Astrocyte (in vitro differentiated cells and primary cell): ENCODE data around the gene PTCH1. TPM values are rescaled to one million over a fixed set of nuclear protein-coding genes. Genes with fewer than 3 reads are reported as not detected.

Experiments used
- DNase-seq: peaks from one replicate; pipeline ENCODE4 v3.0.0-alpha.2; 2010; ENCODE audit warnings: low read depth
- FAIRE-seq: peaks from 2 replicates; lab custom pipeline; 2011; peaks lifted over from hg19 to GRCh38; lab: Jason Lieb, UNC
- H2AFZ ChIP-seq: 2 replicates; pipeline ENCODE4 v1.6.0; 2012; ENCODE audit warnings: low read depth, low read length, inconsistent platforms
- H3K27ac ChIP-seq: 2 replicates; pipeline ENCODE4 v1.5.1; 2011; ENCODE audit warnings: low read depth, low read length, inconsistent platforms
- H3K27me3 ChIP-seq: 2 replicates; pipeline ENCODE4 v1.6.0; 2011; ENCODE audit warnings: low read length, inconsistent platforms; ENCODE audit not compliant: insufficient read depth
- H3K36me3 ChIP-seq: 2 replicates; pipeline ENCODE4 v1.5.1; 2011; ENCODE audit warnings: low read length, inconsistent platforms; ENCODE audit not compliant: insufficient read depth
- H3K4me1 ChIP-seq: 2 replicates; pipeline ENCODE4 v1.5.1; 2011; ENCODE audit warnings: low read length, inconsistent platforms; ENCODE audit not compliant: insufficient read depth
- H3K4me2 ChIP-seq: 2 replicates; pipeline ENCODE4 v1.6.0; 2012; ENCODE audit warnings: low read length, inconsistent platforms
- H3K4me3 ChIP-seq: 2 replicates; pipeline ENCODE4 v1.5.1; 2011; ENCODE audit warnings: low read depth, mild to moderate bottlenecking, low read length, inconsistent platforms; ENCODE audit not compliant: insufficient read depth
- H3K79me2 ChIP-seq: 2 replicates; pipeline ENCODE4 v1.6.0; 2012; ENCODE audit warnings: mild to moderate bottlenecking, low read length, inconsistent platforms; ENCODE audit not compliant: insufficient read depth
- H3K9ac ChIP-seq: 2 replicates; pipeline ENCODE4 v1.6.0; 2012; ENCODE audit warnings: mild to moderate bottlenecking, low read length, inconsistent platforms
- H3K9me3 ChIP-seq: 2 replicates; pipeline ENCODE4 v1.5.1; 2012; ENCODE audit warnings: low read depth, mild to moderate bottlenecking, low read length, inconsistent platforms; ENCODE audit not compliant: insufficient read depth
- H4K20me1 ChIP-seq: 2 replicates; pipeline ENCODE4 v1.6.0; 2012; ENCODE audit warnings: low read length, inconsistent platforms; ENCODE audit not compliant: insufficient read depth
- H3K27ac Mint-ChIP-seq: one replicate; pipeline ENCODE4 v1.8.0; 2021; ENCODE audit warnings: mild to moderate bottlenecking, mixed read lengths; ENCODE audit not compliant: unreplicated experiment
- H3K27me3 Mint-ChIP-seq: one replicate; pipeline ENCODE4 v1.8.0; 2021; ENCODE audit warnings: low read depth, mixed read lengths; ENCODE audit not compliant: unreplicated experiment
- H3K36me3 Mint-ChIP-seq: one replicate; pipeline ENCODE4 v1.8.0; 2021; ENCODE audit warnings: low read depth, mixed read lengths; ENCODE audit not compliant: unreplicated experiment
- H3K4me1 Mint-ChIP-seq: one replicate; pipeline ENCODE4 v1.8.0; 2021; ENCODE audit warnings: low read depth, mixed read lengths; ENCODE audit not compliant: unreplicated experiment
- H3K4me3 Mint-ChIP-seq: one replicate; pipeline ENCODE4 v1.8.0; 2021; ENCODE audit warnings: mild to moderate bottlenecking, moderate library complexity, mixed read lengths; ENCODE audit not compliant: unreplicated experiment
- H3K9me3 Mint-ChIP-seq: one replicate; pipeline ENCODE4 v1.8.0; 2021; ENCODE audit warnings: mild to moderate bottlenecking, mixed read lengths; ENCODE audit not compliant: unreplicated experiment
- EZH2 ChIP-seq: IDR thresholded peaks from 2 replicates; pipeline ENCODE4 v1.6.1; 2012; ENCODE audit warnings: mild to moderate bottlenecking, low read length, inconsistent platforms; ENCODE audit not compliant: insufficient read depth
- total RNA-seq: library from RNA; stranded (reverse); gene quantifications from 2 replicates; pipeline ENCODE4 v1.2.1, GENCODE V29; 2021
- TF ChIP-seq, protein P1 (sequence below): IDR thresholded peaks from 2 replicates; pipeline ENCODE4 v1.5.1; 2011; ENCODE audit warnings: low read depth, mild to moderate bottlenecking, inconsistent platforms, low read length, moderate library complexity; ENCODE audit not compliant: insufficient read depth

The PTCH1 gene
- total RNA-seq, 1 donor from 2014 or later, result 21.3 TPM

DNA sequence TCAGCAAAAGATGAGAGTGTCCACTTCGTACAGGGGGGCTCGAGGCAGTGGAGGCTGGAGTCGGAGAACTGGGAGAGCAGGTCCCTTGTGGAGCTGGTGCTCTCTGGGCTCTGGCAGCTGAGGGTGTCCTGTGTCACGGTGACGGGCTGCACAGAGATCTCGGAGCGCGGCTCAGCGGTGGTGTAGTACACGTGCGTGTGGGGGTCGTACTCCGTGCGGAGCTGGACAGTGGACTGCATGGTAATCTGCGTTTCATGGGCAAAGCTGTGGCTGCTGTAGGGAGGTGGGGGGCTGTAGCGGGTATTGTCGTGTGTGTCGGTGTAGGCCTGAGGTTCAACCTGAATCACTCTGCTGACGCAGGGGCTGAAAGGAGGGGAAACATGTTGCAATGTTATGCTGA, 48.0 kb downstream of the PTCH1 start:
- Histone ChIP-seq H3K79me2 (no peaks in the 10 kb centered on the region), H3K9me3 (no peaks in the 10 kb centered on the region), H3K27ac (no peak overlapping the region), H3K4me1 (no peaks in the 10 kb centered on the region), H2AFZ (no peak overlapping the region), H3K36me3 (peaks cover 4% of the 10 kb centered on the region), H3K27me3 (no peaks in the 10 kb centered on the region), H3K4me2 (no peak overlapping the region), H4K20me1 (no peaks in the 10 kb centered on the region), H3K4me3 (no peak overlapping the region), H3K9ac (no peak overlapping the region)
- H3K36me3 Mint-ChIP-seq, result peaks cover 60% of the 10 kb centered on the region
- FAIRE-seq (no peak), DNase-seq (no peak)
- peaks cover 13% of the 10 kb centered on the region for H3K4me1 Mint-ChIP-seq
- H3K9me3 Mint-ChIP-seq, result no peaks in the 10 kb centered on the region
- peaks cover 8% of the 10 kb centered on the region for H3K27me3 Mint-ChIP-seq
- no peak overlapping the region for H3K4me3 Mint-ChIP-seq
- H3K27ac Mint-ChIP-seq, result no peak overlapping the region
- TF ChIP-seq, protein P1, sequence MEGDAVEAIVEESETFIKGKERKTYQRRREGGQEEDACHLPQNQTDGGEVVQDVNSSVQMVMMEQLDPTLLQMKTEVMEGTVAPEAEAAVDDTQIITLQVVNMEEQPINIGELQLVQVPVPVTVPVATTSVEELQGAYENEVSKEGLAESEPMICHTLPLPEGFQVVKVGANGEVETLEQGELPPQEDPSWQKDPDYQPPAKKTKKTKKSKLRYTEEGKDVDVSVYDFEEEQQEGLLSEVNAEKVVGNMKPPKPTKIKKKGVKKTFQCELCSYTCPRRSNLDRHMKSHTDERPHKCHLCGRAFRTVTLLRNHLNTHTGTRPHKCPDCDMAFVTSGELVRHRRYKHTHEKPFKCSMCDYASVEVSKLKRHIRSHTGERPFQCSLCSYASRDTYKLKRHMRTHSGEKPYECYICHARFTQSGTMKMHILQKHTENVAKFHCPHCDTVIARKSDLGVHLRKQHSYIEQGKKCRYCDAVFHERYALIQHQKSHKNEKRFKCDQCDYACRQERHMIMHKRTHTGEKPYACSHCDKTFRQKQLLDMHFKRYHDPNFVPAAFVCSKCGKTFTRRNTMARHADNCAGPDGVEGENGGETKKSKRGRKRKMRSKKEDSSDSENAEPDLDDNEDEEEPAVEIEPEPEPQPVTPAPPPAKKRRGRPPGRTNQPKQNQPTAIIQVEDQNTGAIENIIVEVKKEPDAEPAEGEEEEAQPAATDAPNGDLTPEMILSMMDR, result no peak
- no peak for TF ChIP-seq EZH2

DNA sequence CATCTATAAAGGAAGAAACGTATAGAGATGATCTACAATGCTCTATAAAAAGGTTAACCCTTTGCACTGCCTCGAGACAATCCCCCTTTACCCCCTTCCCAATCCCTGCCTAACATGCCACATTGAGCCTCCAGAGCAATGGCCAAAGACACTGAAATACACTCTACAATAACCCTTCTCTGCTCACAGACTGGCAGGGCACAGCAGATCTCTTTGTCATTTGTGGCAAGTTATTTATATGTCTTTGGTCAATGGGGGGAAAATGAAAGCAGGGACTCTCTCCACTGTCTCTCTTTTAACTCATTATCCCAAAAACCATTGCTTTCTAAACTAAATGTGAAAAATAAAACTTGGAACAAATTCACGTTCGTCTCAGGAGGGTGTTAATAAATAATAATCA, 51.7 kb downstream of the PTCH1 start:
- Histone ChIP-seq H3K27ac (no peak overlapping the region), H3K36me3 (peaks cover 4% of the 10 kb centered on the region), H2AFZ (no peak overlapping the region), H3K9ac (no peak overlapping the region), H3K4me1 (peaks cover 17% of the 10 kb centered on the region), H3K4me3 (no peak overlapping the region), H4K20me1 (no peaks in the 10 kb centered on the region), H3K79me2 (no peaks in the 10 kb centered on the region), H3K9me3 (no peaks in the 10 kb centered on the region), H3K4me2 (no peak overlapping the region), H3K27me3 (no peaks in the 10 kb centered on the region)
- Mint-ChIP-seq H3K4me1 (peaks cover 32% of the 10 kb centered on the region), H3K27me3 (peaks cover 2% of the 10 kb centered on the region), H3K9me3 (no peaks in the 10 kb centered on the region), H3K27ac (no peak overlapping the region), H3K36me3 (peaks cover 47% of the 10 kb centered on the region), H3K4me3 (no peak overlapping the region)
- FAIRE-seq (no peak), DNase-seq (no peak)
- TF ChIP-seq, protein P1, result no peak
- no peak for TF ChIP-seq EZH2

DNA sequence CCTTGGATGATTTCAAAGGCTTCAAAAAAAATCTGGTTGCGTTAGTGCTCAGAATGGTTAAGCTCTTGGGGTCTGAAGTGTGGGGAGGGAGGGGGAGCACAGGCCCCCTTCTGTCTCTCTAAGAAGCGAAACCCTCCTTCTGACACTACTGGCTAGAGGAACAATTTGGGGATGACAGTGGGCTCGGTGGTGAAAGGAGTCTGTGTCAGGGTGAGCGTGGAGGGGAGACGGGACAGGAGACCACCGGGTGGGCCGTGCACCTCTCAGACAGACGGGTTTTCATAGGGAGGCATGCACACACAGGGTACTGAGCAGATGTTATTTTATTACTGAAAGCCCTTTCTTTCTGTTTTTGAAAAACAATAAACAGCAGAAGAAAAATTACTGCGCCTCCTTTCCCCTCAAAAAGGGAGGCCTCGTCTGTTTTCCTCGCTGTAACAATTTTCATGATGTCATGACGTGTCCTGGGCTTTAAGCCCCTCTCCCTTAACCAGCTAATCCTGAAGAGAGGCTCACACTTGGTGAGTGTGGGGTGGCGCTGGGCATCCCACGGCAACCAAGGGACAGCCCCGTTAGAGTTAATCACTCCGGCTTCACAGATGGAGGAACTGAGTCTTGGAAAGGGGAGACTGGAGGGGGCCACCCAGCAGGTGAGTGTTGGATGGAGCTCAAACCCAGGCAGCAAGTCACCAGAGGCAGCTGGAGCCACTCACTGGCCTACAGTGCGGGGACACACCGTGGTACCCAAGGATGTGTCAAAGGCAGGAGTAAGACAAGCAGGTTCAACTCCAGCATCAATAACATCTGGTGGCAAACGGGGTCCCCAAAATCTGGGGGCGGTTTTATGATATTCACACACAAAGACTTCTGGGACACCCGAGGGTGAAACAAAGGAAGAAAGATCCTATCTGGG, 53.4 kb downstream of the PTCH1 start:
- Histone ChIP-seq H2AFZ (peak overlapping the region; percentile 50), H3K36me3 (peaks cover 4% of the 10 kb centered on the region), H3K27me3 (no peaks in the 10 kb centered on the region), H3K27ac (peak overlapping the region; percentile 8), H3K9ac (peak overlapping the region; percentile 58), H4K20me1 (no peaks in the 10 kb centered on the region), H3K79me2 (no peaks in the 10 kb centered on the region), H3K4me2 (peak overlapping the region; percentile 88), H3K4me1 (peaks cover 17% of the 10 kb centered on the region), H3K4me3 (peak overlapping the region; percentile 40), H3K9me3 (no peaks in the 10 kb centered on the region)
- H3K9me3 Mint-ChIP-seq, result no peaks in the 10 kb centered on the region
- H3K27ac Mint-ChIP-seq, result peak overlapping the region; percentile 91
- no peaks in the 10 kb centered on the region for H3K27me3 Mint-ChIP-seq
- FAIRE-seq (no peak), DNase-seq (no peak)
- TF ChIP-seq, protein P1, result no peak
- no peak for TF ChIP-seq EZH2
- H3K4me3 Mint-ChIP-seq, result peak overlapping the region; percentile 67
- H3K4me1 Mint-ChIP-seq, result peaks cover 33% of the 10 kb centered on the region
- H3K36me3 Mint-ChIP-seq, result peaks cover 36% of the 10 kb centered on the region
